Large intestine (tissue), 3 donors: ENCODE results near the gene ZBTB21. TPM values are rescaled to one million over a fixed set of nuclear protein-coding genes. Genes with fewer than 3 reads are reported as not detected.

Experiments used
- DNase-seq, 2 donors: peaks; one replicate each; pipeline versions ENCODE4 v3.0.0 to v3.0.0-alpha.2; 2013
- H3K27ac ChIP-seq: one replicate; pipeline ENCODE4 v1.5.1; 2013; ENCODE audit warnings: low read length
- H3K27me3 ChIP-seq: 2 replicates; pipeline ENCODE4 v1.6.1; 2013; ENCODE audit warnings: low read length; ENCODE audit not compliant: control insufficient read depth, insufficient read depth
- H3K36me3 ChIP-seq: 2 replicates; pipeline ENCODE4 v1.6.1; 2013; ENCODE audit warnings: low read length; ENCODE audit not compliant: control insufficient read depth, insufficient read depth
- H3K4me1 ChIP-seq: one replicate; pipeline ENCODE4 v1.6.1; 2013; ENCODE audit warnings: low read length; ENCODE audit not compliant: control insufficient read depth, insufficient read depth
- H3K4me3 ChIP-seq: one replicate; pipeline ENCODE4 v1.5.1; 2013; ENCODE audit warnings: low read length
- H3K9me3 ChIP-seq: one replicate; pipeline ENCODE4 v1.6.1; 2013; ENCODE audit warnings: mild to moderate bottlenecking, low read depth, low read length, moderate library complexity; ENCODE audit not compliant: control insufficient read depth
- WGBS: methylation state at CpG from one replicate; pipeline ENCODE4 v1.1.5; 2013; ENCODE audit warnings: low lambda C conversion rate; ENCODE audit not compliant: insufficient coverage; 5-methylcytosine and 5-hydroxymethylcytosine counted together
- polyA plus RNA-seq: library from polyadenylated mRNA; unstranded; fragments of 120-200 nt; gene quantifications from one replicate; pipeline ENCODE4 v1.2.1, GENCODE V29; 2013

Gene ZBTB21
- polyA plus RNA-seq, 1 donor = 11.0 TPM

DNA sequence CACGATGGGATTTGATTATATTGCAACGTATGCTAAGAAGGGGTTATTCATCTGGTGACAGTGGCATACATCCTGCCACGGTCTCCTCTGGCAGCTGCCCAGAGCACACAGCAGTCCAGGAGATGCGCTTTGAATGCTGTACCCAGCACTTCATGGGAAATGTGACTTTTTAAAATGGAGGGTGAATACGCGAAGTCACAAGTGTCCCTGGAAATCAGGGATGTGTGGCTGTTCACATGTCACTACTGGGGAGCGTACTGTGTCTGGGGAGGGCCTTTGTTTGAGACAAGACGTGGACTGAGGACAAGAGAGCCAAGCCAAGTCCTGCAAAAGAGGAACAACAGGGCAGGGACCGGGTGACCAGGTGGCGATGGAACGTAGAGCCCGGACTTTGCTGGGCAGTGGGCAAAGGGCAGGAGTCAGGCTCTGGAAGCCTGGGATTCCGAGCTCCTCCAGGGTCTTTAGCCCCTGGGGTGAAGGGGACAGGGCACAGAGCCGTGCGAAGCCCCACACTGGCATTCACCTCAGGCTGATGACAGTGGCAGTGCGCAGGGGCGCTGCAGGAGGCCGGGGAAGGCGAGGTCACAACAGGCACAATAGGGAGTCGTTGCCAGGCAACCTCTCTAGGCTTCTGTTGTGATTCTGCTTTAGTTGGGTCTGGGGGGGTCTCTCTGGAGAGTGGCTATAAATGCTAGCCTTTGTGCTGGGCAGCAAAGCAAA lies 11.4 kb upstream of the ZBTB21 start:
- H3K27ac ChIP-seq = no peak overlapping the region
- WGBS = no CpG with 5 or more reads among the region's 20 CpGs
- peak in 1 of 2 donors; percentile 32 for DNase-seq
- no peak overlapping the region for H3K4me3 ChIP-seq
- H3K27me3 ChIP-seq = peaks cover 9% of the 10 kb centered on the region
- H3K36me3 ChIP-seq = no peaks in the 10 kb centered on the region
- H3K9me3 ChIP-seq = no peaks in the 10 kb centered on the region
- peaks cover 4% of the 10 kb centered on the region for H3K4me1 ChIP-seq

DNA sequence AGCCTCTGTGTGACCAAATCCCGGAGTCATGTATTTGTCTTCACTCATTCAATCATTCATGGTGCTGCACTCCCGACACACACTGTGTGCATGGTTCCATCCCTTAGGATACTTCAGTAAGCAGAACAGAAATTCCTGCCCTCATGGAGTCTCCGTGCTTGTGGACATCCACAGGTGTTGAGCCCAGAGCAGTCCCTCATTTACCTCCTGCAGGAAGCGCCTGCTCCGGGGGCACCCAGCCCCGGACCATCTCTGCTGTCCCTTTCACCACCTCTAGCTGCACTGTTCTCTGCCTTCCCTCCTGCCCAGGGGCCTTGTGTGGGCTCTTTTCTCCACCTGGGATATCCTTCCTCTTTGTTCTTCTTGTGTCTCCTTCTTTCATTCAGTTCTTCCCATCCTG lies 9.5 kb upstream of the ZBTB21 start:
- DNase-seq = no peak
- no peaks in the 10 kb centered on the region for H3K4me1 ChIP-seq
- H3K27ac ChIP-seq = no peak overlapping the region
- H3K36me3 ChIP-seq = no peaks in the 10 kb centered on the region
- H3K4me3 ChIP-seq = no peak overlapping the region
- WGBS = no CpG with 5 or more reads among the region's 6 CpGs
- H3K27me3 ChIP-seq = peaks cover 9% of the 10 kb centered on the region
- H3K9me3 ChIP-seq = no peaks in the 10 kb centered on the region

DNA sequence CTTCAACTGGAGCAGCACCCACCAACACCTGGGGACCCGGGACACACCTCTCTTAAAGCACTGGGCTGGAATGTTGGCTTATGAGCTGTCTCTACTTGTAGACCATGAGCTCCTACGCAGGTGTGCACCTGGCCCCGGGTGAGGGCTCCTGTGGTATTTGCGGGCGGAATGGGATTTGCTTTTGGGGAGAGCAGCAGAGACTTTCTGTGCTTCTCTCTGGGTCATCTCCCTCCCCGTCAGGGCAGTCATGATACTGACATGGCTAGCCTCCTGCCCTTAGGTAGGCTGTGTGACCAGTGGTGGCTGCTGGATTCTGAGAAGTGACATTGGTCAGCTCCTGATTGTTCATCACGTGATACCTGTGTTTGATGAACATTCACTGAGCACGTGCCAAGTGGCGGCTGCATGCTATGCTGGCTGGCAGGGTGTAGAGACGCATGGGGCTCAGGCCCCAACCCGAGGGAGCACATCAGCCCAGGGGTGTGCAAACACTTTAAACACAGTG lies 9.0 kb upstream of the ZBTB21 start:
- peaks cover 9% of the 10 kb centered on the region for H3K27me3 ChIP-seq
- H3K27ac ChIP-seq = no peak overlapping the region
- WGBS = no CpG with 5 or more reads among the region's 11 CpGs
- no peaks in the 10 kb centered on the region for H3K36me3 ChIP-seq
- no peaks in the 10 kb centered on the region for H3K4me1 ChIP-seq
- no peak for DNase-seq
- H3K4me3 ChIP-seq = no peak overlapping the region
- H3K9me3 ChIP-seq = no peaks in the 10 kb centered on the region

DNA sequence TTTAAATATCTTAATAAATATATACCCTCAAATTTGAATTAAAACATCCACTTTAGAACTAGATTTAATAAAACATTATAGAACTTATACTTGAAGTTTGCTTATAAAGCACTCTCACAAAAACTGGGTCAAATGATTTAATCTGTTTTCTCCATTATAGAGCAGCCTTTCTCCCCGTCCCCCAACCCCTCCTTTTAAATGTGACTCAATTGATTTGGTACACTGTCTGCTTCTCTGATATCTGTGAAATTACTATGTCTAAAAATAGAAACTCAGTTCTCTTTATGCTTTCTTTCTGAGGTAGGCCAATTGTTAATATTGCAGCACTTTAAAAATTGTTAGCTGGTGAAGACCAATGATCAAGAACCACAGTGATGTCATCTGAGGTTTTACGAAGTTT lies 6.9 kb upstream of the ZBTB21 start:
- Histone ChIP-seq H3K27me3 (peaks cover 9% of the 10 kb centered on the region), H3K36me3 (no peaks in the 10 kb centered on the region), H3K9me3 (no peaks in the 10 kb centered on the region), H3K27ac (no peak overlapping the region), H3K4me1 (no peaks in the 10 kb centered on the region), H3K4me3 (no peak overlapping the region)
- DNase-seq = no peak
- WGBS = no CpG with 5 or more reads among the region's 2 CpGs

DNA sequence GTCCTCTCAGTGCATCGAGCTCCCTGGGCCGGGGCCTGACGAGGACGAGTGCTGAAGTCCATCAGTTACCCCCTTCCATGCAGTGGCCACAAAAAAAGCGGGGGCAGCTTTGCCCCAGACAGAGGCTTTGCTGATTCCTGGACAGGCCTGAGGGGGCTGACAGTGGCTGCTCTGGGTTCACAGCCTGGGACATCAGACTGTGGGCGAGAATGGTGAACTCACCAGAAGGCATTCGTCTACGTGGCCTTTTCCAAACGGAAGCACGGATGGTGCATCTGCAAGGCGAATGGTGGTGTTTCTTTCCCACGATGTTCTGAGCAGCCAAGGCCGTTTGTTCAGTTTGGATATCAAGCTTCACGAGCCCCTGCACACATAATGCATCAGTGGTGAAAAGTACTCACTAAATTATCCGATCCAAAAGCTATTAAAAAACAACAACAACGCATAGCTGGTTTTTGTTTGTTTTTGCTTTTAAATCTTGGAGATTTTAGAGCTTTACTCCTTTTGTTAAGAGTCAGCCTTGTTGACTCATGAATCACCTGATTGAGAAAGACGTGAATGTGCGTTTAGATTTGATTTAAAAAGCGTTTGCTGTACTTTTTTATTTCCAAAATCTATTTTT lies 6.3 kb upstream of the ZBTB21 start:
- 94% methylated on average over 4 of the region's 19 CpGs for WGBS
- Histone ChIP-seq H3K9me3 (no peaks in the 10 kb centered on the region), H3K4me1 (no peaks in the 10 kb centered on the region), H3K4me3 (no peak overlapping the region), H3K36me3 (no peaks in the 10 kb centered on the region), H3K27me3 (peaks cover 4% of the 10 kb centered on the region), H3K27ac (no peak overlapping the region)
- DNase-seq = no peak

DNA sequence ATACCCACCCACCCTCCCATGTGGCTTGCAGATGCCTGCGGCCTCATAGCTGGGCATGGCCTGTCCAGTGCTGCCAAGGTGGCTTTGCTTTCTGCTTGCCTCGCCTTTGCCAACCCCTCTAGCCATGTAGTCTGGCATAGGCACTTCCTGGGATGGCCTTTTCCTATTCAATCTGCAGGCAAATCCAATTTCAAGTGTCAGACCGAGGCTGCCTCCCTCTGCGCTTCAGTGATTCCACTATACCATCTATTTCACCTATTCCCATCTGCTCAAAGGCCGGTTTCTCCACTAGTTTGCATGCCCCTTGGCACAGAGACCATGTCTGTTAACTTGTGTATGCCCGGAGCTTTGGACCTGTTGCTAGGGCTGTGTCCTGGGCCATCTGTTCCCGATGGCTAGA lies 3.8 kb upstream of the ZBTB21 start:
- Histone ChIP-seq H3K9me3 (no peaks in the 10 kb centered on the region), H3K27me3 (no peaks in the 10 kb centered on the region), H3K4me1 (peaks cover 3% of the 10 kb centered on the region), H3K4me3 (no peak overlapping the region), H3K36me3 (no peaks in the 10 kb centered on the region), H3K27ac (no peak overlapping the region)
- WGBS = no CpG with 5 or more reads among the region's 7 CpGs
- no peak for DNase-seq

DNA sequence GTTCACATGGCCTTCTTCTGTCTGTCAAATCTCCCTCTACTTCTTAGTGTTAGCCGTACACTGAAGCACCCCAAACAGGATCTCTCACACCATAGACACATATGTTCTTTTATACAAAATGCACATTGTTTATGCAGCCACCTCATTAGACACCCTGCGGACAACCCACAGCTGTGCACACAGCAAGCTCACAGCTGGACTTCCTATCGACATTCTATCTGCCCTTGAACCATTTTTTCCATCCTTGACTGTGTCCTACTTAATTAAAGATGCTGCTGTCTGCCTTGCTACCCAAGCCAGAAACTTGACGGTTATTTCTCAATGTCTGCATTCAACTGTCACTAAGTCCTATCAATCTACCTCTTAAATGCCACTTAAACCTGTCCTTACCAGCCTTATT lies 3.2 kb upstream of the ZBTB21 start:
- Histone ChIP-seq H3K4me1 (peaks cover 3% of the 10 kb centered on the region), H3K27me3 (no peaks in the 10 kb centered on the region), H3K36me3 (no peaks in the 10 kb centered on the region), H3K27ac (no peak overlapping the region), H3K4me3 (no peak overlapping the region), H3K9me3 (no peaks in the 10 kb centered on the region)
- WGBS = 83% methylated on average over 1 of the region's 4 CpGs
- no peak for DNase-seq

DNA sequence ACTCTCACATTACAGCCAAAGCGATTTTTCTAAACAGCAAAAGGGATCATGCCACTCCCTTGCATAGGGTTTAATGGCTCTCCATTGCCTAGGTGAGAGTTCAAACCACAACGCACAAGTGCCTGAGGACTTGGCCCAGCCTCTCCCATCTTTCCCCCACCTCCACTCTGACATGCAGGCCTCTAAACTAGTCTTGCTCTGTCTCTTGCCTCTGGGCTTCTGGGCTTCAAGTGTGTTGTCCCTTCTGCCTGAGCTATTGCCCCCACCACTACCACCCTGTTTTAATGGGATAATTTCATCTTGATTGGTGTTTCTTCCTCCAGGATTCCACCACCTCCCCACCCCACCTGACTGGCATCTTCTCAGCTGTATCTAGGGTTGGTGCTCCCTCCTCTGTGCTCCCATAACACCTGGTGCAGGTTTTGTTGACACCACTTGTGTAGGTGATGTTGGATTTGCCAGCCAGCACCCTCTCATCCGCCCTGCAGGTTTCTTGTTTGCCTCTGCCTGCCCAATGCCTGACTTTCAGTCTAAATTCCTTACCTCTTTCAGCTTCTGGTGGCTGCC lies 2.7 kb upstream of the ZBTB21 start:
- Histone ChIP-seq H3K27me3 (no peaks in the 10 kb centered on the region), H3K36me3 (peaks cover under 1% of the 10 kb centered on the region), H3K4me1 (peaks cover 3% of the 10 kb centered on the region), H3K27ac (no peak overlapping the region), H3K4me3 (no peak overlapping the region), H3K9me3 (no peaks in the 10 kb centered on the region)
- no CpG with 5 or more reads among the region's 3 CpGs for WGBS
- no peak for DNase-seq

DNA sequence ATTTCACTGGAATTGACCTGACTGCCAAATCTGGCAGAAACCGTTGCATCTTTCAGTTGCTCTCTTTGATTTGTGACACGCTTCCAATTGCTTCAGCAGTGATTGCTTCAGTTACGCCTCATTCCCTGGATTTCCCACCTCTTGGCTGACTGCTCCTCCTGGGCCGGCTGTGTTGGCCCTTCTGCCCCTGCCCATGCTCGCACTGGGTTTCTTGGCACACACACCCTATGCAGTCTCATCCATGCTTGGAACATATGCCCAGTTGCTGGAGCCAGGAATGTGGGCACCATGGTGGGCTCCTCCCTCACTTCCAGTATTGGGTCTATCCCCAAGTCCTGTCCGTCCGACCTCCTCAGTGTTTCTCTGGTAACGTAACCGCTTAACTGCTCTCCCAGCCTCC lies 2.2 kb upstream of the ZBTB21 start:
- Histone ChIP-seq H3K4me1 (peaks cover 3% of the 10 kb centered on the region), H3K9me3 (no peaks in the 10 kb centered on the region), H3K36me3 (peaks cover 2% of the 10 kb centered on the region), H3K27me3 (no peaks in the 10 kb centered on the region), H3K4me3 (no peak overlapping the region), H3K27ac (no peak overlapping the region)
- no peak for DNase-seq
- WGBS = 100% methylated on average over 1 of the region's 9 CpGs

DNA sequence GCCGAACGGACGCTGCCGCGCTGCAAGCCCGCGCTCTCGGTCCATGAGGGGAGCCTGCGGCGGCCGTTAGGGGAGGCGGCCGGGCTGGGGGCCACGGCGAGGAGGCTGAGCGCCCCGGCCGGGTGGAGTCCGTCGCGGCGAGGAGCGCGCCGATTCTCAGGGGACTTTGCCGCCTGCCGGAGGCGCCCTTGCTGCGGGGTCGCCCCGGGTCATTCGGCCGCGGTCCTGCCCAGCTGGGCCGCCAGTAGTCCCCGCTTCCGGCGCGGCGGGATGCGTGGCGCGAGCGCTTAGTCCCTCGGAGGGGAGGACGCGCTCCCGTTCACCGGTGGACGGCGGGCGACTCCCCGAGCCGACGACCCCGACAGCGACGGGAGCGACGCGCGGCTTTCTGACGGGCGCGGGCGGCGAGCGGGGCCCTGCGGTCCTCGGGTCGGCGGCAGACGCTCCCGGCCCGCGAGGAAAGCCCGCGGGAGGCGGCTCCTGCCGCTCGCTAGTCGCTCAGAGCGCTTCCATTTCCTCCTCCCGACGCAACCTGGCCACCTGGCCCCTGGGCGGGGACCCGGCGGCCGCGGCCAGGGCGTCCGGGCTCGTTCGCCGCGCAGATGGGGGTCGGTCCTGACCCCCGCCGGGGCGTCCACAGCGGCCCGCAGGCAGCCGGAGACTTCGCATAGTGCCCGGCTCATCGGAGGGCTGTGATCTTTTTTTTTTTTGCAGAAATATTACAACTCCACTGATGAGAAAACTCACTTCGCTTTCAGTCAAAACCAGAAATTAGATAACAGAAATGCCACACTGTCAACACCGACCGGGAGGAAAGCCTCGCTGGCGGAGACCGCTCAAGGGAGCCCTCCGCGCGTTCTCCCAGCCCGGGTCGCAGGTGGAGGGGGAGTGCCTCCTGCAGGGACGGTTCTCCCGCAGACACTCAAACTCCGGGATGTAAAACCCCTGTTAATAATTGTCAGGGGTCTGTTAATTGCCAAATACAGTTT lies 641 bp upstream of the ZBTB21 start:
- H3K9me3 ChIP-seq = no peaks in the 10 kb centered on the region
- WGBS = no CpG with 5 or more reads among the region's 120 CpGs
- peaks cover 3% of the 10 kb centered on the region for H3K4me1 ChIP-seq
- H3K4me3 ChIP-seq = peak overlapping the region; percentile 72
- DNase-seq = peak in 1 of 2 donors; percentile 88
- peaks cover 2% of the 10 kb centered on the region for H3K36me3 ChIP-seq
- H3K27me3 ChIP-seq = no peaks in the 10 kb centered on the region
- peak overlapping the region; percentile 69 for H3K27ac ChIP-seq
